GM18517 (cell line): ENCODE results near the gene CDC42EP5.
A peak's percentile ranks its signal among the peaks of the same experiment; 100 is the strongest.
"Not testable (repeated sequence)": the region's sequence is repeated elsewhere in the genome, so short reads cannot be mapped to it uniquely, and the experiment has no call there.

Source experiments
- ATAC-seq: cut with Tn5 transposase; IDR thresholded peaks from one replicate; pipeline ENCODE4 v1.9.1; 2021; ENCODE audit warnings: mild to moderate bottlenecking, moderate library complexity; ENCODE audit not compliant: unreplicated experiment

The CDC42EP5 gene

DNA sequence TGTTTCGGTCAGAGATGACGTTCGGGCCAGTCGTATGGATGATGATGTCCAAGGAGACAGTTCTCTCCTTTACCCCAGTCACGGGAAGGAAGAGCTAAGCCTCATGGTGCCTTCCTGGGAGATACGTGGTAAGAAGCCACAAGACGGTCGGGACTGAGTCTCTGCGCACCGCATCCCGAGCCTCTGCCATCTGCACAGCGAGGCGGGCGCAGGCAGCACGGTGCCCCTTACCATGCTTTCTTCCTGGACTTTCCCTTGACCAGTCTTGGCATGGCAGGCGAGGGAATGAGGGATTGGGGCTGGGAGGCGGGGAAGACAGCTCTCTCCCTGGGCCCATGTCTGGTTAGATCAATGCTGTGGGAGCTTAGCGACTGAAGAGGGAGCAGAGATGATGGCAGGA lies 19.5 kb upstream of the CDC42EP5 start:
- ATAC-seq = no peak

DNA sequence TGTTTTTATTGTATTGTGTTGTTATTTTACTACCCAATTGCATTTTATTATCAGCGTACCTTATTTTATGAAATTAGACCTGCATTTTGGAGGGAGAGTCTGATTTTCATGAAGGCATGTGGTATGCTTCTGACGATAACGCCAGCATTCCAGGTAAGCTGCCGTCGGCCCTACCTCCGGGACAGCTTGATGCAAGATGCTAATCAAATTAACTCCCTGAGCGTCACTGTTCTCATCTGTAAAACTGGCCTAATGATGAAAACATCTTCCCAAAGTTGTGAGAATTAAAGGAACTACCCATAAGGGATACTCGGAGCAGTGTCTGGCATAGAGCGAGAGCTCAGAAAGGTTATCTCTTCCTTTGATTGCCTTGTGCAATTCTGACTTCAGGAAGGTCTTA lies 16.7 kb upstream of the CDC42EP5 start:
- ATAC-seq = no peak

DNA sequence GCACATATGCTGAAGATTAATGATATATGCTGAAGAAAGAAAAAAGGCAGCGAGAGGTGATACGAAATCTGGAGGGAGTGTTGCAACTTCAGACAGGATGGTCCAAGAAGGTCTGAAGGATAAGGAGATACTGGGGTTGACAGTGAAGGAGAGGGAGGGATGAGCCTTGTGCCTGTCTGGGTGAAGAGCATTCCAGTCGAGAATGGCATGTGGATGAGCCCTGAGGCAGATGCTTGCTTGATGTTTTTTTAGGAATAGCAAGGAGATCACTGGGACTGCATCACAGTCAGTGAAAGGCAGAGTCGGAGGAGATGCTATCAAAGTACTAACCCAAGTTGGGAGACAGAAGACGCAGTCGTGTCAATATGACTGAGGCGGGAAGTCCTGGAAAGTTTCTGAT lies 16.2 kb upstream of the CDC42EP5 start:
- no peak for ATAC-seq

DNA sequence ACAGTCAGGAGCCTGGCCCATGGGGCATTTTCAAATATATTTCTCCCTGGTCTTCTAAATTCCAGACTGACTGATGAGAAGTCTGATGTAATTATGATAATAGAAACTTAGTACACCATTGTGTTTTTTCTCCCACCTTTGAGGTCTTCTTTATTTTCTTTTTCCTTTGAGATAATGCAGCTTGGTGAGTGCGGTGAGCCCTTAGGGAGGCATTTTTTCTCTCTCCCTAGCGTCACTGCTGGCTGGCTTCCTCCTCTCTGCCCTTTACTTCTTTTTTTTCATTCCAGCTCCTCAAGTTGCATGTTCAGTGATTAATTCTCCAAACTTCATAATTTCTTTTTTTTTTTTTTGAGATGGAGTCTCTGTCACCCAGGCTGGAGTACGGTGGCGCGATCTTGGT lies 12.8 kb upstream of the CDC42EP5 start:
- ATAC-seq = no peak

DNA sequence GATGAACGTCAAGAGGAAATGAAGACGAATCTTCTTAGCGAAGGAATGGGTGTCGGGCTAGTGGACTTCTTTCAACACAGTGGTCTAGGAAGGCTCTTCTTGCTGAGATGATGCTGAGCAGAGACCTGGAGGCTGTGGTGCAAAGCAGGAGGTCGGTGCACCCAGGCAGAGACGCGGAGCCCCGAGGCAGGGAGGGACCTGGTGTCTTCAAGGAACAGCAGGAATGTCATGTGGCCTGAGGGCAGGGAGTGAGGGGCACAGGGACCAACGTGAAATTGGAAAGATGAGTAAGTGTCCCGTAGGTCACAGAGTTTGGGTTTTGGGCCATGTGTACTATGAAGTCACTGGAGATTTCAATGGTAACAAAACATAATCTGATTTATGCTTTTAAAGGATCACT lies 11.4 kb upstream of the CDC42EP5 start:
- no peak for ATAC-seq

DNA sequence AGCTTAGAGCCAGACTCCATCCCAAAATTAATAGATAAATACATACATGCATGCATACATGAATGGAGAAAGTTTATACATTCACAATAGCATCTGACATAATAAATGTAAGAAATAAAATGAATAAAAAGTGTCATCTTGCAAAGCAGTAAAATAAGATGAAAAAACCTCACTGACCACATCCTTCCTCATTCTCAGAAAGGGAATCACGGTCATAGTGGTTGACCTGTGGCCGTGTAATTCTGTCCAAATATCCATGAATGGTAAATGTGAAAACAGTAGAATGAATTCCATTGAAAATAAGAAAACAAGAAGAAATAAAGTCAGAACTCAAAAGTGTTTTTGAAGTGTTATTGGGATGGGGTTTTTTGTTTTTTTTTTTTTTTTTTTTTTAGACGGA lies 9.8 kb upstream of the CDC42EP5 start:
- no peak for ATAC-seq

DNA sequence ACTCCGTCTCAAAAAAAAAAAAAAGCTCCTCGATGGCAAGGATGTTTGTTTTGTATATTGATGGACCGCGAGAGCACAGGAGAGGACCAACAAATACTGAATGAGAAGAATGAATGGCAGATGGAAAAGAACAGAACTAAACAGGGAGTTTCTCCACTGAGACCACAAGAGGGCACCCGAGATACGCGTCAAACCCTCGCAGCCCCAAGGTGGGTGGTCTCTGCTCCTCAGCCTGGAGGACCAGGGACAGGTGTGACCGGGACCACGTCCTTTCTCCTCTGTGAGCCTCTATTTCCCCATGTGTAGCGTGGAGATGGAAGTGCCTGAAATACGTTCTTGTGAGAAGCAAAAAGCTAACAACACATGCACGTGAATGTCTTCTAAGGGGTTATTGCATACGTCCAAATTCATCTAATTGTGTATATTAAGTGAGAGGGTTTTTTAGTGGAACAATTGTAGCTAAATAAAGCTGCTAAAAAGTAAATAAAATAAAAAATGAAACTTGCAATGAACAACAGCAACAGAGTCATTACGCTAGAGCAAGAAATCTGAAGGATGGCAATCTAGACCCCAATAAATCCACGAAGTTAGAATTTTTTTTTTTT lies 8.3 kb upstream of the CDC42EP5 start:
- ATAC-seq = no peak

DNA sequence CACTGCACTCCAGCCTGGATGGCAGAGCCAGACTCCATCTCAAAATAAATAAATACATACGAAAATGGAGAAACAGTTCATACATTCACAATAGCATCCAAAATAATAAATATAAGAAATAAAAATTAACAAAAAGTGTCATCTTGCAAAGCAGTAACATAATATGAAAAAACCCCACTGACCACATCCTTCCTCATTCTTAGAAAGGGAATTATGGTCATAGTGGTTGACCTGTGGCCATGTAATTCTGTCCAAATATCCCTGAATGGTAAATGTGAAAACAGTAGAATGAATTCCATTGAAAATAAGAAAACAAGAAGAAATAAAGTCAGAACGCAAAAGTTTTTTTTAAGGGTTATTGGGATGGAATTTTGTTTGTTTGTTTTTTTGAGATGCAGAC lies 7.0 kb upstream of the CDC42EP5 start:
- ATAC-seq = no peak

DNA sequence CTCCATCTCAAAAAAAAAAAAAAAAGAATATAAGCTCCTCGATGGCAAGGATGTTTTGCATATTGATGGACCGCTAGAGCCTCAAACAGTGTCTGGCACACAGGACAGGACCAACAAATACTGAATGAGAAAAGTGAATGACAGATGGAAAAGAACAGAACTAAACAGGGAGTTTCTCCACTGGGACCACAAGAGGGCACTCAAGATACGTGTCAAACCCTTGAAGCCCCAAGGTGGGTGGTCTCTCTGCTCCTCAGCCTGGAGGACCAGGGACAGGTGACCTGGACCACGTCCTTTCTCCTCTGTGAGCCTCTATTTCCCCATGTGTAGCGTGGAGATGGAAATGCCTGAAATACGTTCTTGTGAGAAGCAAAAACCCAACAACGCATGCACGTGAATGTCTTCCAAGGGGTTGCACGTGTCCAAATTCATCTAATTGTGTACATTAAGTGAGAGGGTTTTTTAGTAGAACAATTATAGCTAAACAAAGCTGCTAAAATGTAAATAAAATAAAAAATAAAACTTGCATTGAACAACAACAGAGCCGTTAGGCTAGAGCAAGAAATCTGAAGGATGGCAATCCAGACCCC lies 5.7 kb upstream of the CDC42EP5 start:
- ATAC-seq = no peak

DNA sequence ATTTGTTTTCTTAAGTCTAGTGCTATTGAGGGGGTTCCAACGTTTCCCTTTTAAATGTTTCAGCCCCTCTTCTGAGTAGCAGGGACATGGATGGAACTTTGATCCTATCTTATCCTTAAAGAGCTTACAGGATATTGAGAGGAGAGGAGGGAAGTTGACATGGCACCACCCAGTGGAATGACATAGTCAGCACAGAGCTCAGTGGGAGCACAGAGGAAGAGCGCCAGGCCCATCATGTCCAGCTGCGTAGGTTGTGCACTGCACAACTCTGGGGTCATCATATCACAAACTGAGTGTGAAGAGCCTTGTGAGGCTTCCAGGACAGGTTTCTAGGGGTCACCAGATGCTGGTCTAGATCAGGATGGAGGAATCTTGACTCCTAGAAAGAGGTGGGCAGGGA lies 4.6 kb upstream of the CDC42EP5 start:
- no peak for ATAC-seq

DNA sequence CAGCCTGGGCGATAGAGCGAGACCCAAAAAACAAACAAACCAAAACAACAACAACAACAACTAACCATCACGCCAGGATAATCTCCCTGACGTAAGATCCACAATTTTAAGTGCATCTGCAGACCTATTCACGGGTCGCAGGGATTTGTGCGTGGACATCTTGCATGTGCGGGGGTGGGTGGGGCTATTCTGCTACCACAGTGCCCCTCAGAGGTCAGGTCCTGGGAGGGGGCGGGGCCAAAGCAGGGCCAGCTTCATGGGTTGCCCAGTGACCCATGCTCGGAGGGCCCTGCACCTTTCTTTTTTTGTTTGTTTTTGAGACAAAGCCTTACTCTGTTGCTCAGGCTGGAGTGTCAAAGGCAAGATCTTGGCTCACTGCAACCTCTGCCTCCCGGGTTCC lies 2.6 kb upstream of the CDC42EP5 start:
- ATAC-seq = no peak

DNA sequence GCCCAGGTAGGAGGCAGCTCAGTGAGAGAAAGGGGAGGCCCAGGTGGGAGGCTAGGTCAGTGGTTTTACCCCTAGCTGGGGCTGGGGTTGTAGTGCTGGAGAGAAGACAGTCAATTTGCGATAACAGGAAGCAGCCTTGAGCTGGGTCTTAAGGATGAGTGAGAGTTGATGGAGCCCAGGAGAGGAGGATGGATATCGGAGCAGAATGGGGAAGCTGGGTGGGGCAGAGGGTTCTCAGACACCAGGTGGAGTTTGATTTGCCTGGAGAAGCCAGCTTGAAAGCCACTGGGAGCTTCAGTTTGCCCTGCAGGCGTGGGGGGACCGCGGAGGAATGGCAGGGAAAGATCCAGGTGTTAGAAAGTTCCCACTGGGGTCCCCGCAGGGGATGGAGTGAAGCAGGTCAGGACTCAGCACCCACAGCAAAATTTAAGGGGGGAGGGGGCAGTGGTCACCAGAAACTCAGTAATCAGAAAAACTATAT lies 836 bp upstream of the CDC42EP5 start:
- ATAC-seq = no peak

DNA sequence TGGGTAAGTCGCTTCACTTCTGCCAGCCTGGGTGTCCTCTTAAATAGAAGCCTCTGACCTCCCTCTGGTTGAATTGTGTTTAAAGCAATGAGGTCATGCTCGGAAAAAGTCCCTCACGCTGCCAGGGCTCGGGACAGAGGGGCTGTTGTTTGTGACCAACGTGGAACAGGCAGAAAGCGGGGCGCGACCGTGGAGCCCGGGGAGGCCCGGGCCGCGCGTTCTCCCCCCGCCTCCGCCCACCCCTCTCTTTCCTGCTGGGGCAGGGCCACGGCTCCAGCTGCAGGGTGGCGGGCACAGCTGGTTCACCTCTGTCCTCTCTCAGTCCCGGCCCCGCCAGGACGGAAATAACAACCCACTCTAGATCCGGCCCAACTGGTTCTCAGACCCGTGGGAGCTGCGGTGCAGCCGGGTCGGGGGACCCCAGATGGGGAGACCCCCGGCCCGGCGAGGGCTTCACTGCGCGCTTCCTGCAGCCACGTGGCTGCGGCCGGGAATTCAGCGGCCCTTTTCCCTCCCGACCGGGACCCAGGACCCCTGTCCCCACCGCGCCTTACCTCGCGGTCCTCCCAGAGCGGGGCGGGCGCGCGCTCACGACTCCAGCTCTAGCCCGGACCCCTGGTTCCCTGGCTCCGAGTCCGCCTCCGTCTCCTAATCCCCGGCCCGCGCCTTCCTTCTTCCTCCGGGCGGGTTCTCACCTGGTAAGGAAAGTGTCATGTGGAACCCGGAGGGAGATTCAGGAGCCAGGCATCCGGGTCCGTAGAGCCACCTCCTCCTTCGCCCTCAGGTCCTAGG lies 1.9 kb downstream of the CDC42EP5 start:
- no peak for ATAC-seq

DNA sequence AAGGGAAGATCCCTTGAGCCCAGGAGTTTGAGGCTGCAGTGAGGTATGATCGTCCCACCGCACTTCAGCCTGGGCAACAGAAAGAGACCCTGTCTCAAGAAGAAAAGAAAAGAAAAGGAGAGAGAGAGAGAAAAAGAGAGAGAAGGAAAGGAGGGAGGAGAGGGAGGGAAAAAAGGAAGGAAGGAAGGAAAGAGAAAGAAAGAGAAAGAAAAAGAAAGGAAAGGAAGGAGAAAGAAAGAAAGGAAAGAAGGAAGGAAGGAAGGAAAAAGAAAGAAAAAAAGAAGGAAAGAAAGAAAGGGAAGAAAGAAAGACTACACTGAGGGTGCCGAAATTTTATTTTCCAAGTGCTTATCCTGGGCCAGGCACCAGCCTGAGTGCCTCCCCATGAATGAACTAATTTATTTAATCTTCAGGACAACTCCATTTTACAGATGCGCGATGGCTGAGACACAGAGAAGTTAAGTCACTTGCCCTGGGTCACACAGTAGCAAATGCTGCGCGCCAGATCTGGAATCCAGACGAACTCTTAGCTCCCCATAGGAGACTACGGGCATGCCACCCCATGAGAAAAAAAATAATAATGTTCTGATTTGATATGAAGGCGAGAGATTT lies 2.7 kb downstream of the CDC42EP5 start:
- no peak for ATAC-seq

DNA sequence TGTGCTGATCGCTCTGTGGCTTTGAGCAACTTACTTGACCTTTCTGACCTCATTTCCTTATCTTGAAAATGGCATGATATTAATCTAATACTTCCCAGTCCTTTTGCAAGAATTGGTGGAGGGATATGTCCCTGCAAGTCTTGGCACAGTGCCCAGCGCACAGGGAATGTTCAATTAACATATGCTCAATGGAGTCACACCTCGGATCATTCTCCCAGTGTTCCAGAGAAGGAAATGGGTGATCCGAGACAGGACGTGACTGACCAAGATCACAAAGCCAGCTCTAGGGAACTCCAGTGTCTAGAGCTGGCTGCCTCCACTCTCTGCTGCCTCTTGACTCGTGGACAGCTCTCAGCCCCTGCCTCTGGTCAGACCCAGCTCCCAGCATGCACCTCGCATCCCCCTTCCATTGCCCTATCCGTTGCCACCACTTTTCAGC lies 3.6 kb downstream of the CDC42EP5 start:
- no peak for ATAC-seq

DNA sequence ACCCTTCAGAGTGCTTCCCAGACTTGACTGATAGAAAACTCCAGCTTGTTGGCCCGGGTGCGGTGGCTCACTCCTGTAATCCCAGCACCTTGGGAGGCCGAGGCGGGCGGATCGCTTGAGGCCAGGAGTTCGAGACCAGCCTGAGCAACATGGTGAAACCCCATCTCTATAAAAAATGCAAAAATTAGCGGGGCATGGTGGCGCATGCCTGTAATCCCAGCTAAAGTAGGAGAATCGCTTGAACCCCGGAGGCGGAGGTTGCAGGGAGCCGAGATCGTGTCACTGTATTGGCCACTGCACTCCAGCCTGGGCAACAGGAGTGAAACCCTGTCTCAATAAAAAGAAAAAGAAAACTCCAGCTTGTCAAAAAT lies 7.0 kb downstream of the CDC42EP5 start:
- ATAC-seq = not testable (repeated sequence)

DNA sequence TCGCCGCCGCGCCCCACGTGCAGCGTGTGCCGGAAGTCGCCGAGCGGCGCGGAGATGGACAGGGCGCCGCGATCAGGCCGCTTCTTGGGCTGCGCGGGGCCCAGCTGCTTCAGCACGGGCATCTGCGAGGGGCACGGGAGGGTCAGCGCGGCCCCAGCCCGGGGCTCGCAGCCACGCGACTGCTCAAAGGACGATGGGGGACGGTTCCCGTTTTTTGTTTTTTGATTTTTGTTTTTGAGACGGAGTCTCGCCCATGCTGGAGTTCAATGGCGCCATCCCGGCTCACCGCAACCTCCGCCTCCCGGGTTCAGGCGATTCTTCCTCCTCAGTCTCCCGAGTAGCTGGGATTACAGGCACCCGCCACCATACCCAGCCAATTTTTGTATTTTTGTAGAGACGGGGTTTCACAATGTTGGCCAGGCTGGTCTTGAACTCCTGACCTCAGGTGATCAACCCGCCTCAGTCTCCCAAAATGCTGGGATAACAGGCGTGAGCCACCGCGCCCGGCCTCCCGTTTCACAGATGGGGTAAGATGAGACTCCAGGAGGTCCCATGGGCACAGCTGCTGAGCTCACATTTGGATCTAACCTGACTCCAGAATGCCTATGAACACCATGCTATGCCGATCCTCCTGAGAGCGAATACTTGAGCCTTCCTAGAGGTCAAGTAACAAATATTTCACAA lies 7.5 kb downstream of the CDC42EP5 start:
- ATAC-seq = no peak

DNA sequence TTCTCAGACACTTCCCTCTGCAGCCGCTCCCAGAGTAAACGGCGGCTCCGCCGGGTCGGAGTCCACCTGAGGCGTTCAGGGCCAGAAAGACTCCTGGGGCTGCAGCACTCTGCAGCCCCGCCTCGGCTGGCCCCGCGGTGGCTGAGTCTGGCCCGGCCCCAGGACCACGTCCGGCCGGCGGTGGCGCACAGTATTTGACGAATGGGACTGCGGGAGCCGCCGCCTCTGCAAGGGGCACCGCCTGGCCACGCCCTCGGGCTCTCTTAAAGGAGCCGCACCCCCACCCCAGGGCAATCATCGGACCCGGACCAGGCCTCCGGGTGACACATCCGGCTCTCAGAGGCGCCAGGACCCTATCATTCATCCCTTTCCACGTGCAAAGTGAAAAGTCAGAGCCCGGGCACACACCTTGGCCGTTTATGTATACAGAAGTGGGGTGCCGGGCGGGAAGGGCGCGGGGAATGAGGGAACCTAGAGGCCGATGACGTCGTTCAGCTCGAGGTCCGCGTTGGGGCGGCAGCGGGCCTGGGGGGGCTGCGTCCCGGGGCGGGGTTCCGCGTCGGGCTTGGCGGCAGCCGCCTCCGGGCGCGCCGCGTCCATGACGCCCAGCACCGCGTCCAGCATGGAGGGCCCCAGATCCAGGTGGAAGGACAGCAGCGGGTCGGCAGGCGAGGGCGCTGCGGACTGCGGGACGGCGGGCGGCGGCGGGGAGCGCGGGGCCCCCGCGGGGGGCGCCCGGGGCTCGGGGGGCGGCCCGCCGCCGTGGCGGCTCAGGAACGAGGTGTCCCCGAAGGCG lies 8.3 kb downstream of the CDC42EP5 start:
- peak; percentile 34 for ATAC-seq

DNA sequence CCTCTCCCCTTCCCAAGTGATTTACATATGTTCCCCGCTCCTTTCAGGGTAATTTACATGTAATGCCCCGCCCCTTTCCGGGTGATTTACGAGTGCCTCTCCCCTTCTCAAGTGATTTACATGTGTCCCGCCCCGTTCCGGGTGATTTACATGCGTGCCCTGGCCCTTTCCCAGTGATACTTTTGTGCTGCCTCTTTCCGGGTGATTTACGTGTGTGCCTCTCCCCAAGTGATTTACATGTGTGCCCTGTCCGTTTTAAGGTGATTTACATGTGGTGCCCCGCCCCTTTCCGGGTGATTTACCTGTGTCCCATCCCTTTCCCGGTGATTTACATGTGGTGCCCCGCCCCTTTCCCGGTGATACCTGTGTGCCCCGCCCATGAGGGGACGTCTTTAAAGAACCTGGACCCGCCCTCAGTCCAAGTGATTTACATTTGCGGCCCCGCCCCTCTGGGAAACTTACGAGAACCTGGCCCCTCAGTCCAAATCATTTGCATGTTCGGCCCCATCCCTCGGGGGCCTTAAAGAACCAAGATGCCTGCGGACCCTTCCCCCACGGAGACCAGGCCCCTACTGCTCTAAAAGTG lies 9.0 kb downstream of the CDC42EP5 start:
- peak; percentile 49 for ATAC-seq

DNA sequence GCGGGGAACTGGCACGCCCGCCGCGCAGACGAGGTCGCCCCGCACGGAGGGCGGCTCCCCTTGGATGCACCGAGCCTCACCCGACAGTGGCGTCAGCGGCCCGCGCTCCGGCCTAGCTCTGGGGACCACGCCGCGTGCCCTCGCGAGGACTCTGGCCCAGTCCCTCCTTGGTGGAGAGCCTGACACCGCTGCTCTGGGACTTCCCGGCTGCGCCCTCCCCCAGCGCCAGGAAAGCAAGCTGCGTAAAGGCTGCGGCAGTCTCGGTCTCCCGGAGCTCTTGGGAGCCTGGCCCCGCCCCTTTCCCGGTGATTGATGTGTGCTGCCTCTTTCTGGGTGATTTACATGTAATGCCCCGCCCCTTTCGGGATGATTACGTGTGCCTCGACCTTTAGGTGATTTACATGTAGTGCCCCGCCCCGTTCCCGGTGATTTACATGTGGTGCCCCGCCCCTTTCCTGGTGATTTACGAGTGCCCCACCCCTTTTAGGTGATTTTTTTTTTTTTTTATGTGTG lies 9.5 kb downstream of the CDC42EP5 start, which contains the start of gene LENG9:
TSS of gene LENG9 (minus strand) at position 248 of the 513 bp plus-strand sequence. CDS start 252 bp downstream, outside the sequence.
- ATAC-seq = peak; percentile 67
